Smooth muscle cell (in vitro differentiated cells): ENCODE measurements around the gene KRTAP19-6. TPM values are rescaled to one million over a fixed set of nuclear protein-coding genes. Genes with fewer than 3 reads are reported as not detected.

ENCODE experiments used
- DNase-seq: peaks from one replicate; lab custom pipeline; 2025; ENCODE audit not compliant: unreplicated experiment; lab: John Stamatoyannopoulos, UW
- H2AFZ ChIP-seq: fragments of 200-600 bp; sonication (generic); 2 replicates; pipeline ENCODE4 v1.6.0; 2016; ENCODE audit warnings: antibody characterized with exemption, low read depth, mild to moderate bottlenecking
- H3F3A ChIP-seq: fragments of 200-600 bp; sonication (generic); 2 replicates; pipeline ENCODE4 v1.6.0; 2017; ENCODE audit warnings: antibody characterized with exemption, low read depth
- H3K27ac ChIP-seq: fragments of 200-600 bp; sonication (generic); 2 replicates; pipeline ENCODE4 v1.5.1; 2016; ENCODE audit warnings: low read depth, mild to moderate bottlenecking
- H3K27me3 ChIP-seq: fragments of 200-600 bp; sonication (generic); 2 replicates; pipeline ENCODE4 v1.6.1; 2016; ENCODE audit warnings: low read depth, mild to moderate bottlenecking
- H3K36me3 ChIP-seq: fragments of 200-600 bp; sonication (generic); 2 replicates; pipeline ENCODE4 v1.5.1; 2016; ENCODE audit warnings: low read depth
- H3K4me1 ChIP-seq: fragments of 200-600 bp; sonication (generic); 2 replicates; pipeline ENCODE4 v1.5.1; 2016; ENCODE audit warnings: low read depth
- H3K4me2 ChIP-seq: fragments of 200-600 bp; sonication (generic); 2 replicates; pipeline ENCODE4 v1.6.0; 2016; ENCODE audit warnings: mild to moderate bottlenecking
- H3K4me3 ChIP-seq: fragments of 200-600 bp; sonication (generic); 2 replicates; pipeline ENCODE4 v1.5.1; 2016; ENCODE audit warnings: mild to moderate bottlenecking
- H3K79me2 ChIP-seq: fragments of 200-600 bp; sonication (generic); 2 replicates; pipeline ENCODE4 v1.6.0; 2016; ENCODE audit warnings: low read depth, mild to moderate bottlenecking
- H3K9ac ChIP-seq: fragments of 200-600 bp; sonication (generic); 2 replicates; pipeline ENCODE4 v1.6.0; 2016; ENCODE audit warnings: low read depth
- H3K9me3 ChIP-seq: fragments of 200-600 bp; sonication (generic); replicated peaks from 2 replicates; pipeline ENCODE4 v1.5.1; 2016; ENCODE audit warnings: low read depth
- H4K20me1 ChIP-seq: fragments of 200-600 bp; sonication (generic); 2 replicates; pipeline ENCODE4 v1.6.0; 2016; ENCODE audit warnings: low read depth
- WGBS: methylation state at CpG from one replicate; pipeline ENCODE4 v1.1.7; 2016; ENCODE audit warnings: low lambda C conversion rate; 5-methylcytosine and 5-hydroxymethylcytosine counted together
- polyA plus RNA-seq: library from polyadenylated mRNA; unstranded; fragments of >200 nt; fragmentation: Nextera tagmentation; extraction: Ambion mirVana; gene quantifications from 2 replicates; pipeline ENCODE4 v1.2.1, GENCODE V29; 2016
- total RNA-seq: library from RNA; depleted of rRNA; stranded (reverse); fragments of >200 nt; gene quantifications from 2 replicates; pipeline ENCODE4 v1.2.3, GENCODE V29; 2014
- TF ChIP-seq, protein P1 (sequence below): fragments of 200-600 bp; sonication (generic); IDR thresholded peaks from 2 replicates; pipeline ENCODE4 v1.5.1; 2017; ENCODE audit warnings: borderline replicate concordance, mild to moderate bottlenecking, antibody characterized with exemption; ENCODE audit not compliant: insufficient read depth, poor library complexity, severe bottlenecking

The KRTAP19-6 gene, protein sequence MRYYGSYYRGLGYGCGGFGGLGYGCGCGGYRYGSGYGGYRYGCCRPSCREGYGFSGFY
- not detected in 2 replicates for total RNA-seq
- not detected in 2 replicates for polyA plus RNA-seq

DNA sequence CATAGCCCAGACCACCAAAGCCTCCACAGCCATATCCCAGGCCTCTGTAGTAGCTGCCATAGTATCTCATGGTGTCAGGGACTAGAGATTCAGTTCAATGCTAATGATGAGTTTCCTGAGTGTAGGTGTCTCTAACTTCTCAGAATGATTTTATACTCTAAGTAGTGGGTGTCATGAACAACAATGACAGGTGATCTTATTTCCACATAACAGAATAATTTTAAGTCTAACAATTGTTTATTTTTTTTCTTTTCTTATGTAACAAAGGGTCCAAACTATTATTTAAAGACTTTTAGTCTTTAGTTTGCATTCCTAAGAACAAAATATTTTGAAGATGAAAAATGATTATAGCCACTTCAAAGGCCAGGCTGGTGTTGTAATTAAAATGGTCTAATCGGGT is at the start of gene KRTAP19-6:
Gene KRTAP19-6, minus strand, starts transcription at position 101 of the 400 bp plus-strand sequence. Its CDS starts 31 bp downstream, at position 70.
- TF ChIP-seq, protein P1, sequence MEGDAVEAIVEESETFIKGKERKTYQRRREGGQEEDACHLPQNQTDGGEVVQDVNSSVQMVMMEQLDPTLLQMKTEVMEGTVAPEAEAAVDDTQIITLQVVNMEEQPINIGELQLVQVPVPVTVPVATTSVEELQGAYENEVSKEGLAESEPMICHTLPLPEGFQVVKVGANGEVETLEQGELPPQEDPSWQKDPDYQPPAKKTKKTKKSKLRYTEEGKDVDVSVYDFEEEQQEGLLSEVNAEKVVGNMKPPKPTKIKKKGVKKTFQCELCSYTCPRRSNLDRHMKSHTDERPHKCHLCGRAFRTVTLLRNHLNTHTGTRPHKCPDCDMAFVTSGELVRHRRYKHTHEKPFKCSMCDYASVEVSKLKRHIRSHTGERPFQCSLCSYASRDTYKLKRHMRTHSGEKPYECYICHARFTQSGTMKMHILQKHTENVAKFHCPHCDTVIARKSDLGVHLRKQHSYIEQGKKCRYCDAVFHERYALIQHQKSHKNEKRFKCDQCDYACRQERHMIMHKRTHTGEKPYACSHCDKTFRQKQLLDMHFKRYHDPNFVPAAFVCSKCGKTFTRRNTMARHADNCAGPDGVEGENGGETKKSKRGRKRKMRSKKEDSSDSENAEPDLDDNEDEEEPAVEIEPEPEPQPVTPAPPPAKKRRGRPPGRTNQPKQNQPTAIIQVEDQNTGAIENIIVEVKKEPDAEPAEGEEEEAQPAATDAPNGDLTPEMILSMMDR, result no peak
- H3K4me3 ChIP-seq, result no peak within 1 kb of the TSS
- no peak within 1 kb of the TSS for H3K9ac ChIP-seq
- no peak within 1 kb of the TSS for H3K4me2 ChIP-seq
- no peak for DNase-seq
- H4K20me1 ChIP-seq, result no peaks in the 10 kb centered on the region
- H3K4me1 ChIP-seq, result no peaks in the 10 kb centered on the region
- H3K36me3 ChIP-seq, result no peaks in the 10 kb centered on the region
- no peak within 1 kb of the TSS for H3K27ac ChIP-seq
- H3F3A ChIP-seq, result no peaks in the 10 kb centered on the region
- no peaks in the 10 kb centered on the region for H3K79me2 ChIP-seq
- H3K9me3 ChIP-seq, result no peaks in the 10 kb centered on the region
- H2AFZ ChIP-seq, result no peak within 1 kb of the TSS
- no peaks in the 10 kb centered on the region for H3K27me3 ChIP-seq
- 84% methylated on average over 1 of the region's 1 CpG for WGBS

DNA sequence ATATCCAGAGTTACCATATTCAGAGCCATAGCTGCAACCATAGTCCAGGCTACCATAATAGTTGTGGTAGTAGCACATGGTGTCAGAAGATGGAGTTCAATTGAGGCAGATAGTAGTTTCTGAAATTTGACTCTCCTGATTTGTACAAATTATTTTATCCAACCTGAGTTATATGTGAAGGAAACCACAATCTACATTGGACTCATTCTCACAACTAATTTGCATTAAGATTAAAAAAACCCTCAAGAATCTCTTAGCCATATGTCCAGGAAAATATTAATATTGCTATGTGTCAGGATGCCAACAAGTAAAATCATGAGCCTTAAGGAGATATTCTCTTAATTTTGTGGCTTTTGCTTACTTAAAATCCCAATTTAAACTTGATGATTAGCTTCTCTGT is 48.6 kb upstream of the KRTAP19-6 start, which contains the start of gene KRTAP22-2:
Gene KRTAP22-2, minus strand, starts transcription at position 101 of the 400 bp plus-strand sequence.
- Histone ChIP-seq H4K20me1 (no peaks in the 10 kb centered on the region), H3K9ac (no peak within 1 kb of the TSS), H3K4me3 (no peak within 1 kb of the TSS), H3K9me3 (no peaks in the 10 kb centered on the region), H2AFZ (no peak within 1 kb of the TSS), H3K27me3 (no peaks in the 10 kb centered on the region), H3K27ac (no peak within 1 kb of the TSS), H3K4me1 (no peaks in the 10 kb centered on the region), H3K36me3 (no peaks in the 10 kb centered on the region), H3K4me2 (no peak within 1 kb of the TSS), H3K79me2 (no peaks in the 10 kb centered on the region), H3F3A (no peaks in the 10 kb centered on the region)
- DNase-seq, result no peak
- TF ChIP-seq, protein P1, result no peak

DNA sequence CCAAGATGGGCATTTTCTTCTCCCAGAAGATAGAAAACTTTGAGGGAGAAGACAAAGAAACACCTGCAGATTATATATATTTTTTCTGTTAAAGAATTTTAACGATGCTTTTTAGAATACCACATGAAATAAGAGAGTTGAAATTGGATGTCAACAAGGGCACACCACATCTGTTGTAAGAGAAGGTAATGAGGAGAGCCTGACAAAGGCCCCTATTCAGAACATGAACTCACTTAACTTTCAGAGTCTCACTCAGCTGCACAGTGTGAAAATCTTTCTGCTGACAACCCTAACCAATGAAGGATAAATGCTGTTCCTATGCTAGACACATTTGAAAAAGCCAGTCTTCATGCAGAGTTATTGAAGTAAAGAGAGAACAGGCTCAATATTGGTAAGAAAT is 41.2 kb upstream of the KRTAP19-6 start:
- Histone ChIP-seq H2AFZ (no peak overlapping the region), H3K4me1 (no peaks in the 10 kb centered on the region), H3K9ac (no peak overlapping the region), H4K20me1 (no peaks in the 10 kb centered on the region), H3K27me3 (no peaks in the 10 kb centered on the region), H3F3A (no peaks in the 10 kb centered on the region), H3K27ac (no peak overlapping the region), H3K36me3 (no peaks in the 10 kb centered on the region), H3K4me2 (no peak overlapping the region), H3K4me3 (no peak overlapping the region), H3K9me3 (no peaks in the 10 kb centered on the region), H3K79me2 (no peaks in the 10 kb centered on the region)
- TF ChIP-seq, protein P1, result no peak
- 71% methylated on average over 1 of the region's 1 CpG for WGBS
- DNase-seq, result no peak

DNA sequence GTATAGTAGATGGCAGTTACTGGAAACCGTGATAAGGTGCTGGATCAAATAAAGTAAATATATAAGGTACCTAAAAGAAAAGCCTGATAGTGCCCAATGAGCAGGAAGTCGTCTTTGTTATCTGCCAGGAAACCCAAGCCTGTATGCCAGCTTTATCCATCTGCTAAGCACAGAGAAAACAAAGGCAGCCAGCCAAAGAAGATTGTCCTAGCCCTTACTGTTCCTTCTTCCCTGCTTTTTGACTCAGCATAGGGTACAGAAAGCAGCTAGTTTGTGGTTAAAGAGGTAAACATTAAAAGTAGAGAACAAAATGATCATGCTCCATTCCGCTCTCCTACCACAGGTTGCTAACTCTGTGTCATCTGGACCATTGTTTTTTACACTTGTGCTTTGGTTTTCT is 38.5 kb upstream of the KRTAP19-6 start:
- no peak overlapping the region for H2AFZ ChIP-seq
- no peak overlapping the region for H3K4me3 ChIP-seq
- no peak overlapping the region for H3K9ac ChIP-seq
- DNase-seq, result no peak
- no peak overlapping the region for H3K4me2 ChIP-seq
- no peaks in the 10 kb centered on the region for H4K20me1 ChIP-seq
- H3K4me1 ChIP-seq, result no peaks in the 10 kb centered on the region
- no peaks in the 10 kb centered on the region for H3K9me3 ChIP-seq
- H3K27ac ChIP-seq, result no peak overlapping the region
- no peaks in the 10 kb centered on the region for H3K79me2 ChIP-seq
- 75% methylated on average over 3 of the region's 3 CpGs for WGBS
- no peaks in the 10 kb centered on the region for H3K36me3 ChIP-seq
- no peaks in the 10 kb centered on the region for H3K27me3 ChIP-seq
- TF ChIP-seq, protein P1, result no peak
- H3F3A ChIP-seq, result no peaks in the 10 kb centered on the region
